IMR-90 (cell line): Measurements from ENCODE around the gene CLMP. TPM values are rescaled to one million over a fixed set of nuclear protein-coding genes. Genes with fewer than 3 reads are reported as not detected.

Experiments used
- ATAC-seq: fragments of 200-7000 bp; cut with Tn5 transposase; 2 replicates; pipeline ENCODE4 v1.9.1; 2020; ENCODE audit warnings: low read depth, mild to moderate bottlenecking, moderate library complexity
- BruUV-seq: library from RNA; stranded (reverse); fragments of 400-500 nt; replicated peaks from 2 replicates; lab custom pipeline; 2021; lab: Mats Ljungman, UMichigan
- CTCF ChIA-PET: fragments of 300-600 bp; formaldehyde crosslinking; extraction: SDS; loops from one replicate; lab custom pipeline; 2021; ENCODE audit warnings: antibody characterized with exemption; lab: Yijun Ruan, JAX
- POLR2A ChIA-PET: fragments of 300-600 bp; sonication (Branson Sonifier 250); formaldehyde crosslinking; loops from one replicate; lab custom pipeline; 2022; ENCODE audit warnings: antibody characterized with exemption; ENCODE audit not compliant: unreplicated experiment; lab: Charles Lee
- DNase-seq: peaks from one replicate; pipeline ENCODE4 v3.0.0; 2013
- H2AFZ ChIP-seq: replicated peaks from 2 replicates; pipeline ENCODE3; 2013; ENCODE audit warnings: low read length, mild to moderate bottlenecking; ENCODE audit not compliant: poor library complexity
- H2AK5ac ChIP-seq: 2 replicates; pipeline ENCODE4 v1.6.1; 2013; ENCODE audit warnings: low read depth, low read length, inconsistent platforms
- H2AK9ac ChIP-seq: replicated peaks from 2 replicates; pipeline ENCODE3; 2013; ENCODE audit warnings: mild to moderate bottlenecking, low read depth, low read length, moderate library complexity; ENCODE audit not compliant: poor library complexity
- H2BK120ac ChIP-seq: 2 replicates; pipeline ENCODE4 v1.6.1; 2013; ENCODE audit warnings: low read depth, low read length, inconsistent platforms
- H2BK15ac ChIP-seq: 3 replicates; pipeline ENCODE4 v1.6.1; 2013; ENCODE audit warnings: low read depth, low read length, inconsistent platforms
- H2BK20ac ChIP-seq: 2 replicates; pipeline ENCODE4 v1.6.1; 2013; ENCODE audit warnings: low read depth, mild to moderate bottlenecking, inconsistent platforms, low read length, moderate library complexity
- H2BK5ac ChIP-seq: 2 replicates; pipeline ENCODE4 v1.6.1; 2013; ENCODE audit warnings: mild to moderate bottlenecking, low read depth, low read length, inconsistent platforms; ENCODE audit not compliant: poor library complexity, severe bottlenecking
- H3K14ac ChIP-seq: replicated peaks from 2 replicates; pipeline ENCODE4 v1.6.1; 2013; ENCODE audit warnings: low read depth, low read length, inconsistent platforms
- H3K18ac ChIP-seq: 2 replicates; pipeline ENCODE4 v1.6.1; 2013; ENCODE audit warnings: low read depth, low read length, control low read depth
- H3K23ac ChIP-seq: 2 replicates; pipeline ENCODE4 v1.6.1; 2013; ENCODE audit warnings: low read depth, low read length, inconsistent platforms
- H3K27ac ChIP-seq: 2 replicates; pipeline ENCODE4 v1.5.1; 2013; ENCODE audit warnings: mild to moderate bottlenecking, control low read depth, low read length; ENCODE audit not compliant: insufficient read depth
- H3K27me3 ChIP-seq: 2 replicates; pipeline ENCODE4 v1.6.1; 2013; ENCODE audit warnings: low read length; ENCODE audit not compliant: control insufficient read depth, insufficient read depth
- H3K36me3 ChIP-seq: 2 replicates; pipeline ENCODE4 v1.6.1; 2013; ENCODE audit warnings: low read length, mixed read lengths; ENCODE audit not compliant: control insufficient read depth, insufficient read depth
- H3K4ac ChIP-seq: 2 replicates; pipeline ENCODE4 v1.6.1; 2013; ENCODE audit warnings: low read depth, low read length, inconsistent platforms
- H3K4me1 ChIP-seq: 2 replicates; pipeline ENCODE4 v1.6.1; 2013; ENCODE audit warnings: low read length, mixed read lengths; ENCODE audit not compliant: control insufficient read depth, insufficient read depth
- H3K4me2 ChIP-seq: 2 replicates; pipeline ENCODE4 v1.6.1; 2013; ENCODE audit warnings: low read depth, mild to moderate bottlenecking, control low read depth, low read length, moderate library complexity
- H3K4me3 ChIP-seq: 2 replicates; pipeline ENCODE4 v1.5.1; 2013; ENCODE audit warnings: low read depth, mild to moderate bottlenecking, control low read depth, low read length, moderate library complexity; ENCODE audit not compliant: insufficient read depth
- H3K56ac ChIP-seq: 2 replicates; pipeline ENCODE4 v1.6.1; 2013; ENCODE audit warnings: low read length, inconsistent platforms; ENCODE audit not compliant: insufficient read depth; ENCODE audit errors: extremely low read depth
- H3K79me1 ChIP-seq, 2 experiments: 2 replicates each; pipeline ENCODE4 v1.6.1; 2013; ENCODE audit warnings: low read length in 2 of 2, inconsistent platforms in 1 of 2, low read depth in 1 of 2
- H3K9ac ChIP-seq: 2 replicates; pipeline ENCODE4 v1.6.1; 2013; ENCODE audit warnings: low read depth, low read length, control low read depth
- H3K9me1 ChIP-seq: 2 replicates; pipeline ENCODE4 v1.6.1; 2013; ENCODE audit warnings: low read length, inconsistent platforms; ENCODE audit not compliant: insufficient read depth
- H3K9me3 ChIP-seq: 2 replicates; pipeline ENCODE4 v1.6.1; 2013; ENCODE audit warnings: low read length; ENCODE audit not compliant: control insufficient read depth, insufficient read depth
- H4K20me1 ChIP-seq: 2 replicates; pipeline ENCODE4 v1.6.1; 2013; ENCODE audit warnings: low read length, inconsistent platforms; ENCODE audit not compliant: insufficient read depth
- H4K5ac ChIP-seq: 2 replicates; pipeline ENCODE4 v1.6.1; 2013; ENCODE audit warnings: mild to moderate bottlenecking, low read depth, low read length, control low read depth
- H4K8ac ChIP-seq, 2 experiments: 2 replicates each; pipeline ENCODE4 v1.6.1; 2013; ENCODE audit warnings: low read depth in 2 of 2, low read length in 2 of 2, control low read depth in 1 of 2, inconsistent platforms in 1 of 2
- H4K91ac ChIP-seq: 2 replicates; pipeline ENCODE4 v1.6.1; 2013; ENCODE audit warnings: low read depth, low read length, inconsistent platforms; ENCODE audit not compliant: insufficient read depth
- FOS ChIP-seq: fragments of 150-350 bp; IDR thresholded peaks from 2 replicates; pipeline ENCODE4 v1.6.1; 2016; ENCODE audit warnings: low read depth, low read length
- MXI1 ChIP-seq: IDR thresholded peaks from 2 replicates; pipeline ENCODE4 v1.6.1; 2012; ENCODE audit warnings: low read depth, mild to moderate bottlenecking, low read length, moderate library complexity, borderline replicate concordance
- SMC3 ChIP-seq: fragments of 150-350 bp; IDR thresholded peaks from 2 replicates; pipeline ENCODE4 v1.6.1; 2016; ENCODE audit warnings: low read depth, mild to moderate bottlenecking, antibody characterized with exemption, low read length, moderate library complexity
- WGBS, 2 experiments: methylation state at CpG; one replicate each; pipeline versions ENCODE4 v1.1.5 to v1.1.7; 2013; ENCODE audit warnings: missing lambda C conversion rate in 2 of 2; ENCODE audit not compliant: insufficient read length in 1 of 2; ENCODE audit errors: extremely low coverage in 2 of 2; 5-methylcytosine and 5-hydroxymethylcytosine counted together
- dilution Hi-C: fragments of 300-500 bp; cut with HindIII; formaldehyde crosslinking; loops from one replicate; pipeline ENCODE4 v1.14.3; 2018; ENCODE audit warnings: low sequenced_read_pairs; ENCODE audit not compliant: unreplicated experiment
- in situ Hi-C: fragments of 300-500 bp; cut with MboI; formaldehyde crosslinking; loops from 3 replicates; pipeline ENCODE4 v1.14.3; 2019; ENCODE audit warnings: low sequenced_read_pairs, inconsistent platforms, mixed read lengths
- intact Hi-C: fragments of 100-400 bp; cut with micrococcal nuclease; formaldehyde crosslinking; loops from 2 replicates; pipeline ENCODE4 v1.10.0; 2022
- polyA plus RNA-seq, 3 experiments: library from polyadenylated mRNA; depleted of rRNA; stranded (reverse); fragments of >200 nt; gene quantifications; 2 replicates each; pipeline ENCODE4 v1.2.3, GENCODE V29; 2012; ENCODE audit warnings: low replicate concordance in 1 of 3
- total RNA-seq: library from RNA; depleted of rRNA; stranded (reverse); fragments of >200 nt; gene quantifications from 2 replicates; pipeline ENCODE4 v1.2.3, GENCODE V29; 2012
- TF ChIP-seq, protein P1 (sequence below): conservative IDR thresholded peaks from 2 replicates; pipeline ENCODE4 v1.5.1; 2012; ENCODE audit warnings: mild to moderate bottlenecking, low read depth, low read length, improper control_type of control experiment
- TF ChIP-seq, protein P2 (sequence below): fragments of 150-350 bp; IDR thresholded peaks from 2 replicates; pipeline ENCODE4 v1.6.1; 2016; ENCODE audit warnings: low read depth, mild to moderate bottlenecking, low read length, moderate library complexity, borderline replicate concordance

Gene CLMP
- total and polyA plus RNA-seq, 2 of the 4 experiments (the other 2 are of a cell fraction) = 54.7 to 95.7 TPM

DNA sequence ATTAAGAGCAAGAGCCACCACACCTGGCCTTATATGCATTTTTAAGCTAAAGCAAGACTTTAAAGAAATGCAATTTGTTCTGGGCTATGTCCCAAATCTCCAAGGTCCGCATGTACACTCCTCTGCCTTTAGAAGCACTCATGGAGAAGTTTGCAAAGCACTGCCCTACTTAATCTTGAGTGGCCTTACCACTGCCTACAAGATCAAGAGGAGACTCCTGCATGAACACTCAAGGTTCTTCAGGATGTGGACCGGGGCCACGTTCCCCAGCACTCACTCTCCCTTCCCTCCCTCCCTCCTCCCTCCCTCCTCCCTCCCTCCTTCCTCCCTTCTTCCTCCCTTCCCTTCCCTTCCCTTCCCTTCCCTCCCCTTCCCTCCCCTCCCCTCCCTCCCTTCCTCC is 69.9 kb downstream of the CLMP start:
- Histone ChIP-seq H3K23ac (no peak overlapping the region), H2AFZ (no peak overlapping the region), H4K20me1 (peaks cover 6% of the 10 kb centered on the region), H2BK15ac (no peak overlapping the region), H4K91ac (no peak overlapping the region), H3K14ac (no peak overlapping the region), H3K4me3 (no peak overlapping the region), H3K9ac (no peak overlapping the region), H3K27ac (no peak overlapping the region), H3K56ac (no peak overlapping the region), H3K27me3 (no peaks in the 10 kb centered on the region), H2BK120ac (no peak overlapping the region), H3K9me3 (no peaks in the 10 kb centered on the region), H4K8ac (no peak overlapping the region), H3K36me3 (peaks cover 19% of the 10 kb centered on the region), H2BK20ac (no peak overlapping the region), H2AK5ac (0 out of 2 replicates have a peak overlapping the region, but pooled peaks have one; percentile 4), H3K18ac (no peak overlapping the region), H2BK5ac (no peak overlapping the region), H2AK9ac (no peak overlapping the region), H3K4me2 (no peak overlapping the region), H3K79me1 (peaks cover 26 to 73% of the 10 kb centered on the region in 2 experiments), H3K9me1 (peaks cover 12% of the 10 kb centered on the region), H4K5ac (no peak overlapping the region), H3K4me1 (peaks cover 15% of the 10 kb centered on the region), H3K4ac (peak overlapping the region; percentile 11)
- dilution Hi-C loops (no loop called here), in situ Hi-C loops (no loop called here), intact Hi-C loops (no loop called here)
- BruUV-seq = no TSS peak
- no peak for DNase-seq
- TF ChIP-seq SMC3 (no peak), FOS (no peak), MXI1 (no peak)
- TF ChIP-seq, protein P1, sequence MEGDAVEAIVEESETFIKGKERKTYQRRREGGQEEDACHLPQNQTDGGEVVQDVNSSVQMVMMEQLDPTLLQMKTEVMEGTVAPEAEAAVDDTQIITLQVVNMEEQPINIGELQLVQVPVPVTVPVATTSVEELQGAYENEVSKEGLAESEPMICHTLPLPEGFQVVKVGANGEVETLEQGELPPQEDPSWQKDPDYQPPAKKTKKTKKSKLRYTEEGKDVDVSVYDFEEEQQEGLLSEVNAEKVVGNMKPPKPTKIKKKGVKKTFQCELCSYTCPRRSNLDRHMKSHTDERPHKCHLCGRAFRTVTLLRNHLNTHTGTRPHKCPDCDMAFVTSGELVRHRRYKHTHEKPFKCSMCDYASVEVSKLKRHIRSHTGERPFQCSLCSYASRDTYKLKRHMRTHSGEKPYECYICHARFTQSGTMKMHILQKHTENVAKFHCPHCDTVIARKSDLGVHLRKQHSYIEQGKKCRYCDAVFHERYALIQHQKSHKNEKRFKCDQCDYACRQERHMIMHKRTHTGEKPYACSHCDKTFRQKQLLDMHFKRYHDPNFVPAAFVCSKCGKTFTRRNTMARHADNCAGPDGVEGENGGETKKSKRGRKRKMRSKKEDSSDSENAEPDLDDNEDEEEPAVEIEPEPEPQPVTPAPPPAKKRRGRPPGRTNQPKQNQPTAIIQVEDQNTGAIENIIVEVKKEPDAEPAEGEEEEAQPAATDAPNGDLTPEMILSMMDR = no peak
- TF ChIP-seq, protein P2, sequence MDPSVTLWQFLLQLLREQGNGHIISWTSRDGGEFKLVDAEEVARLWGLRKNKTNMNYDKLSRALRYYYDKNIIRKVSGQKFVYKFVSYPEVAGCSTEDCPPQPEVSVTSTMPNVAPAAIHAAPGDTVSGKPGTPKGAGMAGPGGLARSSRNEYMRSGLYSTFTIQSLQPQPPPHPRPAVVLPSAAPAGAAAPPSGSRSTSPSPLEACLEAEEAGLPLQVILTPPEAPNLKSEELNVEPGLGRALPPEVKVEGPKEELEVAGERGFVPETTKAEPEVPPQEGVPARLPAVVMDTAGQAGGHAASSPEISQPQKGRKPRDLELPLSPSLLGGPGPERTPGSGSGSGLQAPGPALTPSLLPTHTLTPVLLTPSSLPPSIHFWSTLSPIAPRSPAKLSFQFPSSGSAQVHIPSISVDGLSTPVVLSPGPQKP = no peak
- CTCF ChIA-PET = no interaction called here
- POLR2A ChIA-PET = no interaction called here
- ATAC-seq = no peak
- 86% methylated on average over 1 of the region's 3 CpGs; no CpG with 5 or more reads in 1 of the 2 experiments for WGBS, 2 experiments
